Vagina (tissue), 2 donors: ENCODE measurements around the gene RHOXF2. TPM values are rescaled to one million over a fixed set of nuclear protein-coding genes. Genes with fewer than 3 reads are reported as not detected.

Source experiments
- DNase-seq, 2 donors: peaks; one replicate each; pipeline ENCODE4 v3.0.0-alpha.2; 2017; ENCODE audit errors: extremely low spot score in 2 of 2
- H3K27ac ChIP-seq: fragments of 200-600 bp; sonication (generic); one replicate; pipeline ENCODE4 v1.5.1; 2019
- H3K27me3 ChIP-seq: fragments of 200-600 bp; sonication (generic); one replicate; pipeline ENCODE4 v1.5.1; 2019
- H3K36me3 ChIP-seq, 2 donors: fragments of 200-600 bp; sonication (generic); one replicate each; pipeline ENCODE4 v1.5.1; 2017 to 2019
- H3K4me1 ChIP-seq: fragments of 200-600 bp; sonication (generic); one replicate; pipeline ENCODE4 v1.5.1; 2019
- H3K4me3 ChIP-seq, 2 donors: fragments of 200-600 bp; sonication (generic); 1 replicate in 1 of 2; 2 replicates in 1 of 2; pipeline ENCODE4 v1.5.1; 2016 to 2019
- H3K9me3 ChIP-seq: fragments of 200-600 bp; sonication (generic); one replicate; pipeline ENCODE4 v1.5.1; 2019
- POLR2A ChIP-seq, 2 donors: fragments of 450-650 bp; IDR thresholded peaks; one replicate each; pipeline ENCODE4 v1.6.1; 2017; ENCODE audit warnings: antibody characterized with exemption in 2 of 2, mild to moderate bottlenecking in 2 of 2, moderate library complexity in 2 of 2
- POLR2AphosphoS5 ChIP-seq, 2 donors: sonication (generic); formaldehyde crosslinking; IDR thresholded peaks; one replicate each; pipeline ENCODE4 v1.9.0; 2017; ENCODE audit warnings: antibody characterized with exemption in 2 of 2, mild to moderate bottlenecking in 2 of 2, low read depth in 1 of 2; ENCODE audit not compliant: insufficient read depth in 1 of 2
- intact Hi-C: fragments of 100-400 bp; cut with DNase I; formaldehyde crosslinking; loops from one replicate; pipeline ENCODE4 v1.15.1; 2023
- total RNA-seq: library from RNA; depleted of rRNA; stranded (reverse); fragments of >200 nt; gene quantifications from one replicate; pipeline ENCODE4 v1.2.3, GENCODE V29; 2016
- TF ChIP-seq, protein P1 (sequence below), 3 experiments: fragments of 450-650 bp in 2 of 3; fragments of 200-600 bp in 1 of 3; sonication (generic) in 1 of 3; IDR thresholded peaks; one replicate each; pipeline ENCODE4 v1.5.1; 2017 to 2019; ENCODE audit warnings: antibody characterized with exemption in 3 of 3, mild to moderate bottlenecking in 2 of 3, moderate library complexity in 2 of 3

The RHOXF2 gene
- total RNA-seq, 1 donor from 2014 or later: not detected

DNA sequence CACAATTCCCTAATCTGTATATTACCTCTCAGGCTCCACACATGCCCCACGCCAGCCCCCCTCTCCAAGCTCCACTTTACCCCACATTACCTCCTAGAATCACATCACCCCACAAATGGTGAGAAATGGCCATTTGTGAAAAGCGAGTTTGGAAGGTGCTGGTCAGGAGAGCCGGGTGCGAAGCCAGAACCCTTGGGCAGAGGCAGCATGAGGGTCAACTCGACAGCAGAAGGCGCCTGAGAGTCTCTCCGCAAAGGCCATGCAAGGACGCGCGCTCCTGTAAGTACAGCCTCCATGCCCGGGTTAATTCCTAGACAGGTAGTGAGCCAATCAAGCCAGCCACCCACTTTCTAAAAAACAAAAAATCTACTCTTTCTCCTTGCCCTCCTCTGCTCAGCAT is 42.4 kb downstream of the RHOXF2 start:
- peak in 1 of 2 donors; percentile 54 for DNase-seq

GRCh38 chrX:120205816-120206753 is 47.7 kb downstream of the RHOXF2 start:
- H3K27ac ChIP-seq: no peak overlapping the region

More for the DNA sequence above, 42.4 kb downstream of the RHOXF2 start:
- no peak overlapping the region for H3K27ac ChIP-seq
- no peaks in the 10 kb centered on the region for H3K36me3 ChIP-seq
- intact Hi-C loops: no loop called here
- H3K4me3 ChIP-seq: no peak overlapping the region
- H3K27me3 ChIP-seq: no peaks in the 10 kb centered on the region
- no peak for TF ChIP-seq POLR2AphosphoS5 (IDR thresholded peaks at IDR 0.05; ENCODE audit: insufficient read depth in 1 of 2, low read depth in 1 of 2)
- no peaks in the 10 kb centered on the region for H3K9me3 ChIP-seq
- H3K4me1 ChIP-seq: no peaks in the 10 kb centered on the region

DNA sequence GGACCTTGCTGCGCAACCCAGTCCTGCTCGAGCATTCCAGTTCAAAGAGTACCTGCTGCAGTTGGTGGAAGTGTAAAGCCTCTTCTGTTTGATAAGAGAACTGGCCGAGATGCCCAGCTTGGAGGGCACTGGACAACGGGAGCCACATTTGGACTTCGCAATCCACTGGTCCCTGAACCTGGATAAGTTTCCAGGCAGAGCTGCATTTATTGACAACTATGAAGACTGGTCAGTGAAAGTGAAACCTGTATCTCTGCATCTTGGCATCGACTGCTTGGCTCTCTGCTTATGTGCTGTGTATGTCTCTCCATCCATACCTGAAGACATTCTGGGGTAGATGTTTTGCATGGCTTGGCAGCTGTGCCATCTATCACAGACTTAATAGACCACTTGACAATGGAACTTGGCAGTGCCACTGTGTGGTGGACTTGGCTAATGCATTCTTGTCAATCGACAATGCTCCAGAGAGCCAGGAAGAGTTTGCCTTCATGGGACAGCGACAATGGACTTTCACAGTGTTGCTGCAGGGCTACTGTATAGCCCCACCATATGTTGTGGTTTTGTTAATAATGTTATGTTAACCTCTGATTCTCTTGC is 48.7 kb downstream of the RHOXF2 start:
- peak in 1 of 2 donors; percentile 77 for DNase-seq
- no peaks in the 10 kb centered on the region for H3K4me1 ChIP-seq
- intact Hi-C loops: no loop called here
- no peak overlapping the region for H3K27ac ChIP-seq
- H3K27me3 ChIP-seq: no peaks in the 10 kb centered on the region
- TF ChIP-seq, protein P1, sequence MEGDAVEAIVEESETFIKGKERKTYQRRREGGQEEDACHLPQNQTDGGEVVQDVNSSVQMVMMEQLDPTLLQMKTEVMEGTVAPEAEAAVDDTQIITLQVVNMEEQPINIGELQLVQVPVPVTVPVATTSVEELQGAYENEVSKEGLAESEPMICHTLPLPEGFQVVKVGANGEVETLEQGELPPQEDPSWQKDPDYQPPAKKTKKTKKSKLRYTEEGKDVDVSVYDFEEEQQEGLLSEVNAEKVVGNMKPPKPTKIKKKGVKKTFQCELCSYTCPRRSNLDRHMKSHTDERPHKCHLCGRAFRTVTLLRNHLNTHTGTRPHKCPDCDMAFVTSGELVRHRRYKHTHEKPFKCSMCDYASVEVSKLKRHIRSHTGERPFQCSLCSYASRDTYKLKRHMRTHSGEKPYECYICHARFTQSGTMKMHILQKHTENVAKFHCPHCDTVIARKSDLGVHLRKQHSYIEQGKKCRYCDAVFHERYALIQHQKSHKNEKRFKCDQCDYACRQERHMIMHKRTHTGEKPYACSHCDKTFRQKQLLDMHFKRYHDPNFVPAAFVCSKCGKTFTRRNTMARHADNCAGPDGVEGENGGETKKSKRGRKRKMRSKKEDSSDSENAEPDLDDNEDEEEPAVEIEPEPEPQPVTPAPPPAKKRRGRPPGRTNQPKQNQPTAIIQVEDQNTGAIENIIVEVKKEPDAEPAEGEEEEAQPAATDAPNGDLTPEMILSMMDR (IDR thresholded peaks at IDR 0.05): no peak
- TF ChIP-seq POLR2A (IDR thresholded peaks at IDR 0.05): no peak
- TF ChIP-seq POLR2AphosphoS5 (IDR thresholded peaks at IDR 0.05; ENCODE audit: insufficient read depth in 1 of 2, low read depth in 1 of 2): no peak
- H3K36me3 ChIP-seq: no peaks in the 10 kb centered on the region
- H3K9me3 ChIP-seq: no peaks in the 10 kb centered on the region
- H3K4me3 ChIP-seq: no peak overlapping the region

More at GRCh38 chrX:120205816-120206753, 47.7 kb downstream of the RHOXF2 start:
- Histone ChIP-seq H3K36me3 (no peaks in the 10 kb centered on the region), H3K9me3 (no peaks in the 10 kb centered on the region), H3K4me3 (no peak overlapping the region), H3K4me1 (no peaks in the 10 kb centered on the region), H3K27me3 (no peaks in the 10 kb centered on the region)
- no peak for DNase-seq
- intact Hi-C loops: no loop called here
- TF ChIP-seq, protein P1 (IDR thresholded peaks at IDR 0.05): no peak
- no peak for TF ChIP-seq POLR2AphosphoS5 (IDR thresholded peaks at IDR 0.05; ENCODE audit: insufficient read depth in 1 of 2, low read depth in 1 of 2)
- no peak for TF ChIP-seq POLR2A (IDR thresholded peaks at IDR 0.05)

DNA sequence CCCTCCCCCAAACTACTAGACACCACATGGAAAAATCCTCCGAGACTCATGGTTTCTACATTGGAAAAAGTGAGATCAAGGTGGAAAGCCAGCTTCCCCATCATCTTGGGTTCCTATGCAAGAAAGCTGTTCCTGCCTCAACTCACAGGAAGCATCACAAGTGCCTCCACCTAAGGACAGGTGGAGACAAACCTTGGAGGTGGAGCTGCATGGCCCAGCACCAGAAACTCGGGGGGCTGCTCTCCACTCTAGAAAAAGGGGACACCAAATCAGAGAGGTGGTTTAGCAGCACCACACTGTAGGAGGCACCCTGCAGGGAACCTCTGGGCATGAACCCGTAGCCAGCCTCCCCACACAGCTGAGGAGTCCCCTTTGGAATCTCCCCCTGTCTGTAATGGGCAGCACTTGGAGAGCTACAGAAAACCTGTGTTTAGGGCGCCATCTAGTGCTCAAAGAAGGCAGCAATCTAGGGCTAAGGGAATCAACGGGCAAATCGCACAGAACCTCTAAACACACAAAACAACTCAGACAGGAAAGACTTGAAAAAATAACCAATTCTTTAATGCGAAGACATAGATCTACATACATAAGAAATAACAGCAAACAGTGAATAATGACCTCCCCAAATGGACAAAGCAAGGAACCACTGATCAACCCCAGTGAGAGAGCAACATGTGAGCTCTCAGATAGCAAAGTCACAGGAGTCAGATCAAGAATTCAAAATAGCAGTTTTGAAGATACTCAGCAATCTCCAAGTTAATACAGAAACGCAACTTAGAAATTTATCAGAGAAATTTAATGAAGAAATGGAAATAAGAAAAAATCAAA is 55.2 kb downstream of the RHOXF2 start:
- H3K4me3 ChIP-seq: no peak overlapping the region
- no peak overlapping the region for H3K27ac ChIP-seq
- no peaks in the 10 kb centered on the region for H3K36me3 ChIP-seq
- DNase-seq: no peak
- H3K4me1 ChIP-seq: no peaks in the 10 kb centered on the region
- TF ChIP-seq, protein P1 (IDR thresholded peaks at IDR 0.05): peak in 2 of 3 experiments; percentile 41 to 65
- TF ChIP-seq POLR2AphosphoS5 (IDR thresholded peaks at IDR 0.05; ENCODE audit: insufficient read depth in 1 of 2, low read depth in 1 of 2): no peak
- TF ChIP-seq POLR2A (IDR thresholded peaks at IDR 0.05): no peak
- H3K27me3 ChIP-seq: no peaks in the 10 kb centered on the region
- intact Hi-C loops: no loop called here
- no peaks in the 10 kb centered on the region for H3K9me3 ChIP-seq

Other genes starting within 250 kb of the RHOXF2 start
- 6.4 TPM for gene NKAP, start 214.9 kb upstream of the RHOXF2 start, total RNA-seq
- gene RHOXF2B, start 80.9 kb upstream of the RHOXF2 start, total RNA-seq: not detected
- not detected for gene RHOXF1, start 42.7 kb upstream of the RHOXF2 start, total RNA-seq
- 8.8 TPM for gene ZBTB33, start 92.2 kb downstream of the RHOXF2 start, total RNA-seq
- 10.8 TPM for gene TMEM255A, start 152.8 kb downstream of the RHOXF2 start, total RNA-seq
- 0.74 TPM for gene ATP1B4, start 203.5 kb downstream of the RHOXF2 start, total RNA-seq